T47D (cell line): Measurements from ENCODE around the gene COPS6.
A peak's percentile ranks its signal among the peaks of the same experiment; 100 is the strongest.
"Not testable (repeated sequence)": the region's sequence is repeated elsewhere in the genome, so short reads cannot be mapped to it uniquely, and the experiment has no call there.

Source experiments
- DNase-seq, 2 experiments: peaks; one replicate each; pipeline versions ENCODE4 v3.0.0 to v3.0.0-alpha.2; 2011 to 2012; ENCODE audit warnings: low read depth in 1 of 2, low spot score in 1 of 2
- JUND ChIP-seq: IDR thresholded peaks from 2 replicates; pipeline ENCODE4 v1.6.1; 2012; ENCODE audit warnings: low read depth
- in situ Hi-C: cut with HindIII; loops from 2 replicates; pipeline ENCODE4 v1.10.0; 2016; ENCODE audit warnings: low sequenced_read_pairs, low pct_unique_long_range_greater_than_20kb

COPS6 gene

DNA sequence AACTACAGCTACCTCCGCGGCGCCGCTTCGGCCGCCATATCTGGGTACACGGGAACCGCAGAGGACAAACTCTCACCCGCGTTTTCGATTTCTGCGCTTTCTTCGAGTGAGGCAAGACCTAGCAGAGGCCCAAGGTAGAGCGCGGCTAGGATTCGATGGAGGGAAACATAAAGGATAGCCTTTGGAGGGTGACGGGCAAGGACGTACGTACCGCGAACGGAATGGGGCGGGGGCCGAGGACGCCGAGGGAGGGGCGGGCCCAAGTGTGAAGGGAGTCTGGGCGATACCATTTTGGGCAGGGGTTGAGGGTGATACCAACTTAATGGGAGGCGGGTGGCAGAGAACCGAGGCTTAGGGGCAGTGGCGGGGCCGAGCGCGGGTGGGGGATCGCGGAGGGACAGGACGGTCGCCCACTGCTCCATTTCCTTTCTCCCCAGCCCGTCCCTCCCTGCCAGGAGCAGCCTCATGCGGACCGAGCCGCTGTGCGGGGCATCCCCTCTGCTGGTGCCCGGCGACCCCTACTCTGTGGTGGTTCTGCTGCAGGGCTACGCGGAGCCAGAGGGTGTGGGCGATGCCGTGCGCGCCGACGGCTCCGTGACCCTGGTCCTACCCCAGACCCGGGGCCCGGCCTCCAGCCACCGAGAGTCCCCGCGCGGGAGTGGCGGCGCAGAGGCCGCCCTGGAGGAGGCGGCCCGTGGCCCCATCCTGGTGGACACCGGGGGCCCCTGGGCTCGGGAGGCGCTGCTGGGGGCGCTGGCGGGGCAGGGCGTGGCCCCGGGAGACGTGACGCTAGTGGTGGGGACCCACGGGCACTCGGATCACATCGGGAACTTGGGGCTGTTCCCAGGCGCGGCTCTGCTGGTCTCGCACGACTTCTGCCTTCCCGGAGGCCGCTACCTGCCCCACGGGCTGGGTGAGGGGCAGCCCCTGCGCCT, 38.4 kb downstream of the COPS6 start, which contains the start of gene MBLAC1:
Gene MBLAC1 (plus strand): TSS at position 37 of the 935 bp plus-strand sequence. CDS start 429 bp downstream, at position 466.
- peak; percentile 57 to 92 for DNase-seq
- in situ Hi-C loops, result no loop called here
- TF ChIP-seq JUND, result no peak

GRCh38 chr7:100127866-100128636, 39.3 kb downstream of the COPS6 start:
- TF ChIP-seq JUND, result no peak
- in situ Hi-C loops, result no loop called here
- no peak for DNase-seq

GRCh38 chr7:100128637-100128963, 39.8 kb downstream of the COPS6 start:
- no peak for TF ChIP-seq JUND
- DNase-seq, result no peak
- in situ Hi-C loops, result no loop called here

GRCh38 chr7:100130220-100130607, 41.4 kb downstream of the COPS6 start:
- DNase-seq, result not testable (repeated sequence)

DNA sequence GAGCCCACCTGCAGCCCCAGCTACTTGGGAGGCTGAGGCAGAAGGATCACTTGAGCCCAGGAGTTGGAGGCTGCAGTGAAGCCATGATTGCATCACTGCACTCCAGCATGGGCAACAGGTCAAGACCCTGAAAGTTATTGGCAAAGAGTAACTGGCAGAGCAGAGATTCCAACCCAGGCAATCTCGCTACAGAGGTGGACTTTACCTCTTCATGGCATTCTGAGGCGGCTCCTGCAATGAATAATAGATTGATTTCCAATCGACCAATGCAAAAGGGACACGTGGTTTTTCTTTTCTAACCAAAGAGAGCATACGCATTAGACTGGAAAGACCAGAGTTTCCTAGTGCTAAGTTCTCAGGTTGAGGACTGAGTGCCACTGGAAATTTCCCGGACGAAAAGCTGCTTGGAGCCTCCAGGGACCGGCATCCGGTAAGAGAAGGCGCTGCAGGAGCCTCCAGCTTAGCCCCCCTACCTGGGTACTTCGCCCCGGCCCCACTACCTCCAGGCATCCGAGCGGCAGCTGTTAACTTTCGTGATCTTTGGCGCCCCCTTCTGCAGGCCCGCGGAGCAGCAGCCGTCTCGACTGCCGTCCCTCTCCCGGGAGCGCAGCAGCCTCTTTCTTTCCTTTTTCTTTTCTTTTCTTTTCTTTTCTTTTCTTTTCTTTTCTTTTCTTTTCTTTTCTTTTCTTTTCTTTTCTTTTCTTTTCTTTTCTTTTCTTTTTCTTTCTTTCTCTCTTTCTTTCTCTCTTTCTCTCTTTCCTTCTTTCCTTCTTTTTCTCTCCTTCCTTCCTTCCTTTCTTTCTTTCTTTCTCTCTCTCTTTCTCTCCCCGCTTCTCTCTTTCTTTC, 42.1 kb downstream of the COPS6 start:
- peak; percentile 31 to 64 for DNase-seq
- no peak for TF ChIP-seq JUND
- in situ Hi-C loops, result no loop called here

More at GRCh38 chr7:100130220-100130607, 41.4 kb downstream of the COPS6 start:
- in situ Hi-C loops, result not testable (repeated sequence)

DNA sequence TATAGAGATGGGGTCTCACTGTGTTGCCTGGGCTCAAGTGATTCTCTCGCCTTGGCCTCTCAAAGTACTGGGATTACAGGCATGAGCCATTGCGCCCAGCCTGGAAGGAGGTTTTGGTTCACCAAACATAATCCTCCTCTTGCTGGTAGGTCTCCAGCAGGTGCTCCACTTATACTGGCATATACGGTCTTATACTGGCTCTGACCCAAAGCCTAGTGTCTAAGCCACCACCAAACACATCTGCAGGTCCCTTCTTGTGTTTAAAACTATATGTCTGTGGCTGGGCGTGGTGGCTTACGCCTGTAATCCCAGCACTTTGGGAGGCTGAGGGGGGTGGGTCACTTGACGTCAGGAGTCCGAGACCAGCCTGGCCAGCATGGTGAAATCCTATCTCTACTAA, 43.4 kb downstream of the COPS6 start:
- no peak for TF ChIP-seq JUND
- in situ Hi-C loops, result no loop called here
- DNase-seq, result no peak

DNA sequence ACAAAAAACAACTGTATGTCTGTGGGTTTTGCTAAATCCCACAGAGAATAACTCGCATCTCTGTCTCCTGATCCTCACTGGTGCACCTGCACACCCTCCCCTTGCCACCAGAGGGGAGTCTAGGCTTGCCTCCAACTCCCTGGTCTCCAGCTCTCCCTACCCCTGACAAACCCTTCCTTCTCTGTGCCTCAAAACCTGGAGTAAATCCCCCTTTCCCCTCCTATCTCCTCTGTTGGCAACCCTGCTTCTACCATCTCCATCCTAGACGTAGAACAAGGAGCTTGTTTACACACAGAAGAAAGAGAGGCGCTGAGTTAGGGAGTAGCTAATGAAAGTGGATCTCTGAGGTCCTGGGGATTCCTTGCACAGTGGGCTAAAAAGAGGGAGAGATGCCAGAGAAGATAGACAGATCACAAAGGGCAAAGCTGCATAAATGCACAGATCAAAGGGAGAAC, 44.0 kb downstream of the COPS6 start:
- in situ Hi-C loops, result no loop called here
- no peak for TF ChIP-seq JUND
- DNase-seq, result peak; percentile 39 to 74

- in situ Hi-C loops, result no loop called here
- peak; percentile 26 to 76 for DNase-seq
- TF ChIP-seq JUND, result no peak
These were observed 49.3 kb downstream of the COPS6 start for GRCh38 chr7:100137851-100138760.

- in situ Hi-C loops, result no loop called here
- TF ChIP-seq JUND, result no peak
- DNase-seq, result no peak
These were observed 52.8 kb downstream of the COPS6 start for GRCh38 chr7:100141555-100141949.
